HL-60 (cell line): ENCODE measurements around the gene JMY.

Source experiments
- DNase-seq, 2 experiments: peaks; one replicate each; pipeline ENCODE4 v3.0.0-alpha.2; 2010 to 2020; ENCODE audit warnings: low read depth in 1 of 2, low spot score in 1 of 2
- H3K27ac ChIP-seq: fragments of 250-450 bp; sonication (Bioruptor Pico); replicated peaks from 2 replicates; pipeline ENCODE4 v1.5.1; 2020; ENCODE audit warnings: mild to moderate bottlenecking, moderate library complexity
- H3K27me3 ChIP-seq: fragments of 250-450 bp; sonication (Bioruptor Pico); 2 replicates; pipeline ENCODE4 v1.5.1; 2021; ENCODE audit warnings: mild to moderate bottlenecking, moderate library complexity; ENCODE audit not compliant: insufficient read depth, poor library complexity, severe bottlenecking
- H3K4me3 ChIP-seq: replicated peaks from 2 replicates; pipeline ENCODE4 v1.5.1; 2011; ENCODE audit warnings: mild to moderate bottlenecking, control low read depth, low read length; ENCODE audit not compliant: insufficient read depth
- GABPA ChIP-seq: IDR thresholded peaks from 2 replicates; pipeline ENCODE4 v1.6.1; 2012; ENCODE audit warnings: low read depth
- POLR2AphosphoS5 ChIP-seq: IDR thresholded peaks from 2 replicates; pipeline ENCODE4 v1.6.1; 2012; ENCODE audit warnings: low read depth
- SPI1 ChIP-seq: IDR thresholded peaks from 2 replicates; pipeline ENCODE4 v1.6.1; 2012; ENCODE audit warnings: low read depth, mild to moderate bottlenecking, borderline replicate concordance
- TF ChIP-seq, protein P1 (sequence below): IDR thresholded peaks from one replicate; pipeline ENCODE4 v1.5.1; 2011; ENCODE audit warnings: low read length, control low read depth, inconsistent platforms; ENCODE audit not compliant: insufficient read depth
- TF ChIP-seq, protein P2 (sequence below): IDR thresholded peaks from 2 replicates; pipeline ENCODE4 v1.6.1; 2012; ENCODE audit warnings: low read depth; ENCODE audit not compliant: insufficient replicate concordance

The JMY gene

DNA sequence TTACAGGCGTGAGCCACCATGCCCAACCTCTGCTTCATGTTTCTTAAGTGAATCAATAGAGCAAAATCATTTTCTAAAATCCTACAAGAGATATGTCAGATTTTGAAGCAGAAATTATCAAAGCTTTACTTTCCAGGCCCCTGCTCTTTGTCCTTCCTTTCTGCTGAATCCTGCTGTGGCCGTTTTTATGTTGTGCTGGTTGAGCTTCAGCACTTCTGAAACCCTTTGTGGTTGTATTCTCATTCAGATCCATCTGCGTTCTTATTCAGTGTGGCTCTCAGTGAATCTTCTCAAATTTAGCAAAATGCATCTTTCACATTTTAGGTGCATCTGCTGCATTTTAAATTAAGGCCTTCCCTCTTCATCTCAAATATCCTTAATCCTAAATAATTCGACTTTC, 26.0 kb downstream of the JMY start:
- TF ChIP-seq POLR2AphosphoS5 (no peak), GABPA (no peak), SPI1 (no peak)
- TF ChIP-seq, protein P1, sequence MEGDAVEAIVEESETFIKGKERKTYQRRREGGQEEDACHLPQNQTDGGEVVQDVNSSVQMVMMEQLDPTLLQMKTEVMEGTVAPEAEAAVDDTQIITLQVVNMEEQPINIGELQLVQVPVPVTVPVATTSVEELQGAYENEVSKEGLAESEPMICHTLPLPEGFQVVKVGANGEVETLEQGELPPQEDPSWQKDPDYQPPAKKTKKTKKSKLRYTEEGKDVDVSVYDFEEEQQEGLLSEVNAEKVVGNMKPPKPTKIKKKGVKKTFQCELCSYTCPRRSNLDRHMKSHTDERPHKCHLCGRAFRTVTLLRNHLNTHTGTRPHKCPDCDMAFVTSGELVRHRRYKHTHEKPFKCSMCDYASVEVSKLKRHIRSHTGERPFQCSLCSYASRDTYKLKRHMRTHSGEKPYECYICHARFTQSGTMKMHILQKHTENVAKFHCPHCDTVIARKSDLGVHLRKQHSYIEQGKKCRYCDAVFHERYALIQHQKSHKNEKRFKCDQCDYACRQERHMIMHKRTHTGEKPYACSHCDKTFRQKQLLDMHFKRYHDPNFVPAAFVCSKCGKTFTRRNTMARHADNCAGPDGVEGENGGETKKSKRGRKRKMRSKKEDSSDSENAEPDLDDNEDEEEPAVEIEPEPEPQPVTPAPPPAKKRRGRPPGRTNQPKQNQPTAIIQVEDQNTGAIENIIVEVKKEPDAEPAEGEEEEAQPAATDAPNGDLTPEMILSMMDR = no peak
- TF ChIP-seq, protein P2, sequence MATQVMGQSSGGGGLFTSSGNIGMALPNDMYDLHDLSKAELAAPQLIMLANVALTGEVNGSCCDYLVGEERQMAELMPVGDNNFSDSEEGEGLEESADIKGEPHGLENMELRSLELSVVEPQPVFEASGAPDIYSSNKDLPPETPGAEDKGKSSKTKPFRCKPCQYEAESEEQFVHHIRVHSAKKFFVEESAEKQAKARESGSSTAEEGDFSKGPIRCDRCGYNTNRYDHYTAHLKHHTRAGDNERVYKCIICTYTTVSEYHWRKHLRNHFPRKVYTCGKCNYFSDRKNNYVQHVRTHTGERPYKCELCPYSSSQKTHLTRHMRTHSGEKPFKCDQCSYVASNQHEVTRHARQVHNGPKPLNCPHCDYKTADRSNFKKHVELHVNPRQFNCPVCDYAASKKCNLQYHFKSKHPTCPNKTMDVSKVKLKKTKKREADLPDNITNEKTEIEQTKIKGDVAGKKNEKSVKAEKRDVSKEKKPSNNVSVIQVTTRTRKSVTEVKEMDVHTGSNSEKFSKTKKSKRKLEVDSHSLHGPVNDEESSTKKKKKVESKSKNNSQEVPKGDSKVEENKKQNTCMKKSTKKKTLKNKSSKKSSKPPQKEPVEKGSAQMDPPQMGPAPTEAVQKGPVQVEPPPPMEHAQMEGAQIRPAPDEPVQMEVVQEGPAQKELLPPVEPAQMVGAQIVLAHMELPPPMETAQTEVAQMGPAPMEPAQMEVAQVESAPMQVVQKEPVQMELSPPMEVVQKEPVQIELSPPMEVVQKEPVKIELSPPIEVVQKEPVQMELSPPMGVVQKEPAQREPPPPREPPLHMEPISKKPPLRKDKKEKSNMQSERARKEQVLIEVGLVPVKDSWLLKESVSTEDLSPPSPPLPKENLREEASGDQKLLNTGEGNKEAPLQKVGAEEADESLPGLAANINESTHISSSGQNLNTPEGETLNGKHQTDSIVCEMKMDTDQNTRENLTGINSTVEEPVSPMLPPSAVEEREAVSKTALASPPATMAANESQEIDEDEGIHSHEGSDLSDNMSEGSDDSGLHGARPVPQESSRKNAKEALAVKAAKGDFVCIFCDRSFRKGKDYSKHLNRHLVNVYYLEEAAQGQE = no peak
- Histone ChIP-seq H3K4me3 (no peak overlapping the region), H3K27ac (no peak overlapping the region), H3K27me3 (no peaks in the 10 kb centered on the region)
- no peak for DNase-seq

DNA sequence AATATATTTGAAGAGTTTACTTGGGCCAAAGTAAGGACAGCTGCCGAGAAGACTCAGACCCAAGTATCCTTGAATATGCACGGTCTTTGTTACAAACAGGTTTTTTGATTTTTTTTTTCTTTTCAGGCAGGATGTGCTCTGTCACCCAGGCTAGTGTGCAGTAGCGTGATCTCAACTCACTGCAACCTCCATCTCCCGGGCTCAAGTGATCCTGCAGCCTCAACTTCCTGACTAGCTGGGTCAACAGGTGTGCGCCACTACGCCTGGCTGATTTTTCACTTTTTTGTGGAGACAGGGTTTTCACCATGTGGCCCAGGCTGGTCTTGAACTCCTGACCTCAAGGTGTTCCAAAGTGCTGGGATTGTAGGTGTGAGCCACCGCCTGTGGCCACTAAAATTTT, 27.4 kb downstream of the JMY start:
- TF ChIP-seq GABPA (no peak), POLR2AphosphoS5 (no peak), SPI1 (no peak)
- TF ChIP-seq, protein P2 = no peak
- TF ChIP-seq, protein P1 = no peak
- no peak overlapping the region for H3K4me3 ChIP-seq
- DNase-seq = no peak
- H3K27ac ChIP-seq = no peak overlapping the region
- no peaks in the 10 kb centered on the region for H3K27me3 ChIP-seq

DNA sequence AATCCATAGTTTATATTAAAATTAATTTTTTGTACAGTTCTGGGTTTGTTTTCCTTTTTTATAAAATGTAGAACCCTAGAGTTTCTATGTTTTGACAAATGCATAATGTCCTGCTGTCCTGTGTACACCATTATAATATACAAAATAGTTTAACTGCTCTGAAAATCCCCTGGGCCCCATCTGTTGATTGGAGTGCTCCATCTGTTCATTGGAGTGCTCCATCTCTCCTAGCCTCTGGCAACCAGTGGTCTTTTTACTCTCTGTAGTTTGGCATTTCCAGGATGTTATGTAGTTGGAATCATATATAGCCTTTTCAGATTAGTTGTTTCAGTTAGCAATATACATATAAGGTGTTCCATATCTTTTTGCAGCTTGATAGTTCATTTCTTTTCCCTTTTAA, 31.2 kb downstream of the JMY start:
- H3K27ac ChIP-seq = no peak overlapping the region
- TF ChIP-seq POLR2AphosphoS5 (no peak), SPI1 (no peak), GABPA (no peak)
- TF ChIP-seq, protein P2 = no peak
- TF ChIP-seq, protein P1 = no peak
- no peak overlapping the region for H3K4me3 ChIP-seq
- H3K27me3 ChIP-seq = no peaks in the 10 kb centered on the region
- no peak for DNase-seq
